Stimulated activated CD8-positive, alpha-beta memory T cell treated with anti-CD3 and anti-CD28 coated beads, Interleukin-12 subunit alpha, Interleukin-12 subunit beta, amount 100 ng/mL, for 24 hours (primary cell): ENCODE data around the gene FAIM.
"Not testable (repeated sequence)": the region's sequence is repeated elsewhere in the genome, so short reads cannot be mapped to it uniquely, and the experiment has no call there.

Source experiments
- DNase-seq: peaks from one replicate; pipeline ENCODE4 v3.0.0-alpha.2; 2020; ENCODE audit errors: extremely low read depth

FAIM gene

GRCh38 chr3:138680974-138681373, 72.4 kb downstream of the FAIM start:
- DNase-seq: not testable (repeated sequence)

- no peak for DNase-seq
These were observed 73.1 kb downstream of the FAIM start for GRCh38 chr3:138681463-138682220.

- no peak for DNase-seq
These were observed 74.1 kb downstream of the FAIM start for GRCh38 chr3:138682648-138683047.
